GM23338 (cell line): ENCODE measurements around the gene RHOH. TPM values are rescaled to one million over a fixed set of nuclear protein-coding genes. Genes with fewer than 3 reads are reported as not detected.

Source experiments
- ATAC-seq: fragments of 200-7000 bp; cut with Tn5 transposase; 3 replicates; pipeline ENCODE4 v1.9.1; 2020
- DNase-seq: peaks from one replicate; pipeline ENCODE4 v3.0.0-alpha.2; 2015; ENCODE audit warnings: low spot score
- H2AFZ ChIP-seq: fragments of 200-600 bp; sonication (generic); 2 replicates; pipeline ENCODE4 v1.8.0; 2016; ENCODE audit warnings: antibody characterized with exemption, mild to moderate bottlenecking, moderate library complexity
- H3F3A ChIP-seq: fragments of 200-600 bp; sonication (generic); replicated peaks from 2 replicates; pipeline ENCODE4 v1.8.0; 2017; ENCODE audit warnings: antibody characterized with exemption, mixed run types, low read depth
- H3K27ac ChIP-seq: fragments of 200-600 bp; sonication (generic); 2 replicates; pipeline ENCODE4 v1.6.1; 2016; ENCODE audit warnings: low read depth
- H3K27me3 ChIP-seq: fragments of 200-600 bp; sonication (generic); 2 replicates; pipeline ENCODE4 v1.8.0; 2016; ENCODE audit warnings: mild to moderate bottlenecking, mixed run types, moderate library complexity; ENCODE audit not compliant: insufficient read depth
- H3K36me3 ChIP-seq: fragments of 200-600 bp; sonication (generic); 2 replicates; pipeline ENCODE4 v1.8.0; 2016; ENCODE audit warnings: mild to moderate bottlenecking; ENCODE audit not compliant: insufficient read depth
- H3K4me1 ChIP-seq: fragments of 200-600 bp; sonication (generic); 2 replicates; pipeline ENCODE4 v1.8.0; 2016; ENCODE audit warnings: mild to moderate bottlenecking, moderate library complexity; ENCODE audit not compliant: insufficient read depth
- H3K4me2 ChIP-seq: fragments of 200-600 bp; sonication (generic); 2 replicates; pipeline ENCODE4 v1.7.1; 2017; ENCODE audit warnings: mixed run types
- H3K4me3 ChIP-seq: fragments of 200-600 bp; sonication (generic); 2 replicates; pipeline ENCODE4 v1.6.1; 2016; ENCODE audit warnings: mixed run types
- H3K79me2 ChIP-seq: fragments of 200-600 bp; sonication (generic); replicated peaks from 2 replicates; pipeline ENCODE4 v1.8.0; 2017; ENCODE audit warnings: mild to moderate bottlenecking; ENCODE audit not compliant: insufficient read depth
- H3K9me2 ChIP-seq: fragments of 200-600 bp; sonication (generic); 2 replicates; pipeline ENCODE4 v1.8.0; 2017; ENCODE audit not compliant: insufficient read depth
- H4K20me1 ChIP-seq: fragments of 200-600 bp; sonication (generic); replicated peaks from 2 replicates; pipeline ENCODE4 v1.8.0; 2017; ENCODE audit warnings: mild to moderate bottlenecking; ENCODE audit not compliant: insufficient read depth
- H3K27ac Mint-ChIP-seq: 2 replicates; pipeline ENCODE4 v1.8.0; 2020; ENCODE audit warnings: inconsistent platforms, mild to moderate bottlenecking, moderate library complexity, mixed read lengths
- H3K27me3 Mint-ChIP-seq: 3 replicates; pipeline ENCODE4 v1.8.0; 2022; ENCODE audit warnings: low read depth, mild to moderate bottlenecking, moderate library complexity, mixed read lengths, inconsistent platforms; ENCODE audit not compliant: insufficient read depth, poor library complexity
- H3K36me3 Mint-ChIP-seq: 3 replicates; pipeline ENCODE4 v1.8.0; 2021; ENCODE audit warnings: low read depth, mild to moderate bottlenecking, inconsistent platforms, moderate library complexity, mixed read lengths
- H3K4me1 Mint-ChIP-seq: 3 replicates; pipeline ENCODE4 v1.8.0; 2020; ENCODE audit warnings: mild to moderate bottlenecking, inconsistent platforms, mixed read lengths
- H3K4me3 Mint-ChIP-seq: 3 replicates; pipeline ENCODE4 v1.8.0; 2021; ENCODE audit warnings: moderate library complexity, mild to moderate bottlenecking, inconsistent platforms, mixed read lengths
- H3K9me3 Mint-ChIP-seq: 3 replicates; pipeline ENCODE4 v1.8.0; 2020; ENCODE audit warnings: moderate library complexity, mild to moderate bottlenecking, inconsistent platforms, mixed read lengths
- CREB1 ChIP-seq: fragments of 250-450 bp; sonication (Bioruptor Pico); IDR thresholded peaks from 2 replicates; pipeline ENCODE4 v1.5.0; 2020; ENCODE audit warnings: low read depth, mild to moderate bottlenecking, moderate library complexity
- CTCF ChIP-seq, 2 experiments: fragments of 200-600 bp in 1 of 2; sonication (generic) in 1 of 2; conservative IDR thresholded peaks; 2 replicates each; pipeline versions ENCODE4 v1.5.1 to v1.6.1; 2016 to 2017; ENCODE audit warnings: antibody characterized with exemption in 2 of 2, low read depth in 2 of 2, mild to moderate bottlenecking in 2 of 2, moderate library complexity in 1 of 2
- ETS1 ChIP-seq: IDR thresholded peaks from 2 replicates; pipeline ENCODE4 v1.6.1; 2016; ENCODE audit warnings: antibody characterized with exemption
- EZH2 ChIP-seq: fragments of 200-600 bp; sonication (generic); IDR thresholded peaks from one replicate; pipeline ENCODE4 v1.8.0; 2017; ENCODE audit warnings: antibody characterized with exemption, mild to moderate bottlenecking, low read depth; ENCODE audit not compliant: unreplicated experiment
- EZH2phosphoT487 ChIP-seq: fragments of 200-600 bp; sonication (generic); IDR thresholded peaks from one replicate; pipeline ENCODE4 v1.8.1; 2018; ENCODE audit warnings: antibody characterized with exemption; ENCODE audit not compliant: unreplicated experiment
- JUNB ChIP-seq: IDR thresholded peaks from one replicate; pipeline ENCODE4 v1.6.1; 2016; ENCODE audit warnings: antibody characterized with exemption; ENCODE audit not compliant: unreplicated experiment
- NANOG ChIP-seq: IDR thresholded peaks from 2 replicates; pipeline ENCODE4 v1.6.1; 2016; ENCODE audit warnings: antibody characterized with exemption, borderline replicate concordance
- POLR2AphosphoS5 ChIP-seq: IDR thresholded peaks from 2 replicates; pipeline ENCODE4 v1.6.1; 2016; ENCODE audit warnings: antibody characterized with exemption, low read depth
- REST ChIP-seq: IDR thresholded peaks from one replicate; pipeline ENCODE4 v1.6.1; 2018; ENCODE audit warnings: antibody characterized with exemption; ENCODE audit not compliant: unreplicated experiment
- STAT1 ChIP-seq: IDR thresholded peaks from one replicate; pipeline ENCODE4 v1.6.1; 2016; ENCODE audit warnings: antibody characterized with exemption; ENCODE audit not compliant: unreplicated experiment
- ZNF114 ChIP-seq: fragments of 250-450 bp; sonication (Bioruptor Pico); IDR thresholded peaks from 2 replicates; pipeline ENCODE4 v1.5.0; 2020; ENCODE audit warnings: mild to moderate bottlenecking, moderate library complexity
- ZNF331 ChIP-seq: fragments of 250-450 bp; sonication (Bioruptor Pico); IDR thresholded peaks from 2 replicates; pipeline ENCODE4 v1.5.0; 2020; ENCODE audit warnings: low read depth, mild to moderate bottlenecking, moderate library complexity
- polyA plus RNA-seq: library from polyadenylated mRNA; unstranded; fragments of >200 nt; fragmentation: Nextera tagmentation; extraction: Ambion mirVana; gene quantifications from 2 replicates; pipeline ENCODE4 v1.2.1, GENCODE V29; 2016
- total RNA-seq: library from RNA; depleted of rRNA; stranded (reverse); fragments of >200 nt; shearing (Covaris generic); gene quantifications from 2 replicates; pipeline ENCODE4 v1.2.3, GENCODE V29; 2014

Gene RHOH
- total and polyA plus RNA-seq, 2 experiments from 2014 or later = 2.2 to 3.7 TPM

GRCh38 chr4:40262861-40263260 lies 66.0 kb downstream of the RHOH start (continued):
- TF ChIP-seq CTCF (conservative IDR thresholded peaks at IDR 0.05; ENCODE audit: low read depth in 2 of 2) = no peak
- no peak for TF ChIP-seq POLR2AphosphoS5
- no peak for TF ChIP-seq CREB1 (CRISPR knock-in tag)
- no peak for TF ChIP-seq ETS1
- no peak for TF ChIP-seq NANOG
- no peak for TF ChIP-seq ZNF331 (CRISPR knock-in tag)
- TF ChIP-seq EZH2phosphoT487 = no peak
- TF ChIP-seq ZNF114 (CRISPR knock-in tag) = no peak

GRCh38 chr4:40264497-40264896 lies 67.7 kb downstream of the RHOH start:
- Histone ChIP-seq H3K4me2 (no peak overlapping the region), H3K36me3 (no peaks in the 10 kb centered on the region; the same call in 1 of the 2 replicates), H3K79me2 (no peaks in the 10 kb centered on the region), H3K27me3 (no peaks in the 10 kb centered on the region), H4K20me1 (no peaks in the 10 kb centered on the region), H3K4me1 (0 out of 2 replicates have a peak, but pooled peaks cover 6% of the 10 kb centered on the region), H3K4me3 (no peak overlapping the region), H3K27ac (no peak overlapping the region), H2AFZ (peak overlapping the region; percentile 93; the same call in 1 of the 2 replicates), H3F3A (no peaks in the 10 kb centered on the region), H3K9me2 (peaks cover under 1% of the 10 kb centered on the region; the same call in 1 of the 2 replicates)
- Mint-ChIP-seq H3K36me3 (no peaks in the 10 kb centered on the region), H3K27me3 (peaks cover 6% of the 10 kb centered on the region), H3K4me1 (peaks cover 23% of the 10 kb centered on the region), H3K9me3 (no peaks in the 10 kb centered on the region), H3K4me3 (no peak overlapping the region), H3K27ac (no peak overlapping the region)
- DNase-seq (no peak), ATAC-seq (no peak; the same call in 2 of the 3 replicates)
- TF ChIP-seq NANOG = no peak
- TF ChIP-seq ETS1 = no peak
- TF ChIP-seq EZH2 = no peak
- TF ChIP-seq CTCF (conservative IDR thresholded peaks at IDR 0.05; ENCODE audit: low read depth in 2 of 2) = no peak
- no peak for TF ChIP-seq CREB1 (CRISPR knock-in tag)
- no peak for TF ChIP-seq REST
- no peak for TF ChIP-seq ZNF331 (CRISPR knock-in tag)
- TF ChIP-seq EZH2phosphoT487 = no peak
- no peak for TF ChIP-seq POLR2AphosphoS5
- no peak for TF ChIP-seq JUNB
- TF ChIP-seq STAT1 = no peak
